HG02840 (cell line): Measurements from ENCODE around the gene TBC1D23.
"Not testable (repeated sequence)": the region's sequence is repeated elsewhere in the genome, so short reads cannot be mapped to it uniquely, and the experiment has no call there.

Experiments used
- ATAC-seq: cut with Tn5 transposase; IDR thresholded peaks from one replicate; pipeline ENCODE4 v1.9.1; 2021; ENCODE audit warnings: mild to moderate bottlenecking, moderate library complexity, moderate number of reproducible peaks; ENCODE audit not compliant: unreplicated experiment, low FRiP score

Gene TBC1D23

DNA sequence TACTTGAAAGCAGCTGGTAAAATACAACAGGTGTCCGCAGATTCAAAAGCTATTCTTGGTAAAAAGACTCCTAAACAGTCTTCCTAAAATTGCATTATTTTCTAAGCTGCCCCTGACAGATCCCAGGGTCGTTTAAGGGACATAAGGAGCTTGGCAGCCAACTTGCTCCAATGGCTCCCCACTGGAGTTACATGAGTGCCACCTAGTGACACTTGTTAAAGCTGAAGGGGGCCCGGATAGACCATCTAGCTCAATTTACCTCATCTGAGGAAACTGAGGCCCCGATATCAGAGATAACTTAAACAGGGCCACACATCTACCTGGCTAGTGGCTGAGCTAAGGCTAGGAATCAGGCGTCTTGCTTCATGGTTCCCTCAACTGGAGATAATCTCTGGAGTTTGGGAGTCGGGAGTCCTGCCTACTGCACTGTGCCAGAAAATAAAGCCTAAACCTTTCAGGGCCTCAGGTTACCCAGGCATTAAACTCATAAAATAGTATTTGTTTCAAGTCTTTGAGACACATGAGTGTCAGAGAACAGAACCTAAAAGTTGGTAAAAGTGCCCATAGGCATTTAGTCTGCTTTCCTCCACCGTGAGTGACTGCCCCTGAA, 6.5 kb upstream of the TBC1D23 start:
- no peak for ATAC-seq

DNA sequence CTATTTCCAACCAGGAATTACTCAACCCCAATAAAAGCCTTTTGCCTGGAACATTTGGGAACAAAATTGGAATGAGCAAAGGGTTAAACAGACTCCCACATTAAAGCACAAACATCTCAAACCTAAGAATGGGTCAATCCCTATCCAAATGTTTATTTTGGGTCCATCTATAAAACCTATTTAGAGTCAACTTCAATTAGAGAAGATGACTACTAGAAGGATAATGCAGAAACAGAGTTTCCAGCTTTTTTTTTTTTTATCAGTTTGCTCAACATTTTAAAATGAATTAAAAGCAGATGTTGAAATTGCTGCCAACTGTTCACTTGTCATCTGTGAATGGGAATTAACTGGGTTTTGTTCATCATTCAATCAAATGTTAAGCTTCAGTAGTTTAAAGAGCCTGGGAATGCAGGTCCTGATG, 4.1 kb upstream of the TBC1D23 start:
- no peak for ATAC-seq

DNA sequence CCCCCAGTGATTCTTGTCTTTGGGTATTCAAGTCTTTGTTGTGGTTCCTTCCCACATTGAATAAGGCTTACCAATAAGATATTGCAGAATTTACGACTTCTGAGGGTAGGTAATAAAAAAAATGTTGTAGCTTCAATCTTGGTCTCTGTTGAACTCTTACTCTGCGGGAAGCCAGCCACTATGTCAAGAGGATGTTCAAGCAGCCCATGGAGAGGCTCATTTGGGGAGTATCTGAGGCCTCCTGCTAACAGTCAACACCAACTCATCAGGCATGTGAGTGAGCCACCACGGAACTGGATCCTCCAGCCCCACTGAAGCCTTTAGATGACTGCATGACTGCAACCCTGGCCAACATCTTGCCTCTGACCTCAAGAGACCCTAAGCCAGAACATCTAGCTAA, 3.2 kb upstream of the TBC1D23 start:
- no peak for ATAC-seq

DNA sequence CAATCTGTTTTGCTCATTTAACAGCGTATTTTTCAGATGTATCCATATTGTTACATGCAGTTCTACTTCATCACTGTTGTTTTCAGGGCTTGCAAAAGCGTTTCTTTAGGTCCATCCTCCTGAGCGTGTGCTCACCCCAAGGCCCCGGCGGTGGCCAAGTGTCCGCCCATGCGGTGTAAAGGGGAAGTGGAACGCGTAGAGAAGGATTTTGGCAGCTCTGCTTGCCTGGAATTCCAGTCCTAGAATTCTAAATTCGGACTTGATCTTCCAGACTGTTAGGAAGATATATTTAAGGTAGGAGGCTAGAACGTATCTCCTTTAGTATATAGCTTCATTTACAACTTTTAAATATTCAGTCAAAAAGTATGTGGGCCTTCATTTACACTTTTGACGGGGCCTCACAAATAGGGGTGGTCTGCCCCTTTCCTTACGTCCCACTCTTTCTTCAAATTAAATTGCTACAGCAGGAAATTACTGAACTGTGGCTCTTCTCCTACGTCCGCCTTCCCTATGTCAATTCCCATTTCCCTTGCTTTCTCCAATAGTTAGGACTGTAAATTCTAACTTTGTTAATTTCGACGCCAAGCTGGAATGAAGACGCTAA, 609 bp upstream of the TBC1D23 start:
- ATAC-seq, result no peak

DNA sequence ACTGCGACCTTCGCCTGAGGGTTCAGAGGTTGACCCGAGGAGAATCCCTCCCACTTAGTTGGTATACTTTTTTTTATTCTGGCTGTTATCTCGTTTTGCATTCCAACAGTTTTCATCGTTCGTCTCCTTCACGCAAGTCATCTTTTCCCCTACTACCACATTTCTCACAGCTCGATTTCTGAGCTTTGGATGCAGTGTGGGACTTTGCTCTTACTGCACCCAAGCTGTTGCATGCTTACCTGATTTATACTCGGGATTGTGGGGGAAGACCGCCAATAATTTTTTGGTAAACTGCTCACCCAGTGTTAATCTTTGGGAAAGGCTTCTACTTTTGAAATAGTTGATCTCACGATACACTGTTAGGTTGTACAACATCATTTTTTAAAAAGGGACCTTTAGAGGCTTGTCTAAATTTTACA, 702 bp downstream of the TBC1D23 start:
- ATAC-seq, result no peak

DNA sequence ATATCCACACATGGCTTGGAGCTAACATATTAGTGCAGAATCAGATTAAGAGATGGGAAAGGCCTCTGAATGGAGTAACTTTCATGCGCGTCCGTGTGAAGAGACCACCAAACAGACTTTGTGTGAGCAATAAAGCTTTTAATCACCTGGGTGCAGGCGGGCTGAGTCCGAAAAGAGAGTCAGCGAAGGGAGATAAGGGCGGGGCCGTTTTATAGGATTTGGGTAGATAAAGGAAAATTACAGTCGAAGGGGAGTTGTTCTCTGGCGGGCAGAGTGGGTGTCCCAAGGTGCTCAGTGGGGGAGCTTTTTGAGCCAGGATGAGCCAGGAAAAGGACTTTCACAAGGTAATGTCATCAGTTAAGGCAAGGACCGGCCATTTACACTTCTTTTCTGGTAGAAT, 2.1 kb downstream of the TBC1D23 start:
- ATAC-seq, result not testable (repeated sequence)

DNA sequence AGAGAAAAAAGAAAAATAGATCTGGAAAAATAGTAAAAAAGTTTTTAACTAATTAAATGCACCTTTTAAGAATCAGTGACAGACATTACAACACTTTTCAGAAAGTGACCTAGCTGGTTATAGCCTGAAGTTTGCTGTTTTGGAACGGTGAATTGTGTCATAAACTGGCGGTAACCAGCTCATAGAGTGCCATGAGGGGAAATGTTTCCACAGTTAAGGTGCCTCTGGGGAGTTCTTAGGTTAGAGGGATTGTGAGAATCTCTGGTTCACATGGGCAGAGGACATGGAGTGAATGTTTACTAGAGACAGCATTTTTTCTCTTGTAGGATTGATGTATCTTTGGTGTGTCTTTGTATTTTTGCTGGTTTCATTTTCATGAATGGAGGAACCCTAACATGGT, 2.8 kb downstream of the TBC1D23 start:
- ATAC-seq, result no peak

DNA sequence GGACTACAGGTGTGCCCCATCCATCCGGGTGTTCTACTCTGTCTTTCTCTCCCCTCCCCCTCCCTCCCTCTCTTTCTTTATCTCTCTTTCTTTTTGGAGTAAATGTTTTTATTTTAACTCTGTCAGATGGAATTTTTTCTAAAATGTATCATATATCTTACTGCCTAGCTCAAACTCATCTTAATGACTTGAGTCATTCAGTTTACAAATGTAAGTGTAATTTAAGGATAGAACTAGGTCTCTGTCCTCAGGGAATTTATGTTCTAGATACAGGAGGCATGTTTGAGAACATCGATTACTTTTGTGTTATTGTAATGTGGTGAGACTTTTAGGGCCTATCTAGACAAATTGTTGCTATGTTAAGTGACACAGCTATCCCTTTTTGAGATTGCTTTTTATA, 3.5 kb downstream of the TBC1D23 start:
- ATAC-seq, result no peak

DNA sequence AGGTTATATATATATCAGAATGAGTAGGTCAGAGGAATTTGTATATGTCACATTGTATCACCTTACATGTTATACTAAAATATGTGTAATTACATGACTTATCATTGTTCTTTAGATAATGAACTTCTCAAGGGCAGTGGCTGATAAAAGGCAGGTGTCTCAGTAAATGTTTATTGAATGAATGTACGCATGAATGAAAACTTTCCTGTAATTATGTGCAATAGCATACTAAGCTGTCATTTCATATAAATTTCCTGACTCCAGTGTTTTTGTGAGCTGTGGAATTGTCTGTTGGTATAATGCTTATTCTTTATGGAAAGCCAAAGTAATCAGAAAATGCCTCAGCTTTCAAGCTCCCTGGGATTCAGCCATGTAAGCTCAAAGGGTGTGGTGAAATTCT, 4.2 kb downstream of the TBC1D23 start:
- ATAC-seq, result no peak

DNA sequence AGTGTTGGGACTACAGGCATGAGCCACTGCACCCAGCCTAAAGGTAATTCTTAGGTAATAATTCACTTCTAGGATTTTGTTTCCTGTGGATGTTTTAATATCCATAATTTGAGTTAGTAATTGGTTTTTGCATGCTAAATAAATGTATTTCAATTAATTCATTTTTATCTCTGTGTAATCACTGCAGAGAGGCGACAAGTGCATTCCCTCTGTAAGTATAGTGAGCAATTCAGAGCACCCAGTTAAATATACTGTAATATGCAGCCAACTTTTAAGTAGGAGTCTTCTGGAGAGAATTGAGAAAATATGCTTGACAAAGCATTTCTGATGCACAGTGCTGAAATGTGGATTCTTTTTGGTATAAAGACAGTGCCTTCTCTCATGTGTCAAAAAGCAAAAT, 5.7 kb downstream of the TBC1D23 start:
- no peak for ATAC-seq

DNA sequence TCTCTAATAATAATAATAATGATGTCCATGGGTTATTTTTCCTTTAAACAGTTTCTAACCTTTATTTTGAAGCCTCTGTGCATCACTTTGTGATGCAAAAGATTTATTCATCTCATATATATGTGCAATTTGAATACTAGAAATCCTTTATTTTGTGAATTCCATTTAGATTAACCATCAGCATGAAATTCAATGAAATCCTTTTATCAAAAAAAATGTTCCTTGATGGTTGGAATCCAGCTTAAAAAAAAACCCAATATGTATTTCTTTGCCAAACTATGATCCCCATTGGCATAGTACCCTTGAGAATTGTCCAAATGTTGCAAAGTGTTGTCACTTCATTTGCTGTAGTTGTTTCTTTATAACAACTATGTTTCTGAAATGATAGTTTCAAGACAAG, 7.4 kb downstream of the TBC1D23 start:
- ATAC-seq, result no peak

DNA sequence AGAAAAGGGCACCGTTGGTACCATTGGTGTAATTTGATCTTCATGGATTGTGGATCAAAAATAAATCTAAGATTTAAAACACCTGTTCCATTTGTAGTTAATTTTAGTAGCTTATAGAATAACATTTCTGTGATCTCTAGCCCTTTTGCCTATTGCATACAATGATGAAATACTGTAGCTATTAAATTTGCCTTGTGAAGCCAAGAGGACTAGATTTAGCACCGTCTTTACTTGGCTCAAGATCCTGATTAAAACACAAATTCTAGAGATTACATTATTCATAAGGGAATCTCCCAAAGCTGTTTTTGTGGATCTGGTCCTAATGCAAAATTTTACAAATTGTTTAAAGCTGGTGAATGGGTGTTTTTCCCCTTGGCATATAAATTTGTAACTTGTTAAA, 8.2 kb downstream of the TBC1D23 start:
- ATAC-seq, result no peak

DNA sequence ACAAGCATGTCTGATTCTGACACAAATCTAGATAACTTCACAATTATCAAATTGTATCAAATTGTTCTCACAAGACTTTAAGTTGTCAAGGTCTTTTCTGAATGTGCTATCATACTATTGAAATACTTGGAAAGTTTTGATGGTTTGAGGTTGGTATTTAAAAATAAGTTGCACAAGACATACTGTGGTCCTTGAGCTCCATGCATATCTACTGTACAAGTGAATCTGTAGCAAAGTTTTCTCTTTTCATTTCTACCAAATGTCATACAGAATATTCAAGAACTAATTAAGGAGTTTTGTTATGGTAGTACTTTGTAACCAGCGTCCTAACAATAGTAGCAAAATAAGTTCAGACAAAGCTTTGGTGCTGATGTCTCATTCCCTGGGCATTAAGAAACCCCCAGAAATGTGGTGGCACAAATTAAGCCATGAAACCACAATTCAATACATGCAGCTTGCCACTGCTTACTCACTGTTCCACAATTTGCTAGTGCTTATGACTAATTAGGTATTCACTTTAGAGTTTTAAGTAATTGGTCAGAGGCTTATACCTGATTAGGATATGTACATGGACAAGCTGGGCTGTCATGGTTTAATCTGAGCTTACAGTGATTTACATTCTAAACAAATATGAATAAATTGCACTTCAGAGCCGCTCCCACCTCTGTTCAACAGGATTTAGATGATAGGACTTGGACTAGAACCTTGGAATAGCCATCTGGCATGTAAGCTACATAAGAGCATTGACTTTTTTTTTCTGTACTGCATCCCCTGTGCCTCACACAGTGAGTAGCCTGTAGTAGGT, 8.8 kb downstream of the TBC1D23 start:
- ATAC-seq, result no peak

DNA sequence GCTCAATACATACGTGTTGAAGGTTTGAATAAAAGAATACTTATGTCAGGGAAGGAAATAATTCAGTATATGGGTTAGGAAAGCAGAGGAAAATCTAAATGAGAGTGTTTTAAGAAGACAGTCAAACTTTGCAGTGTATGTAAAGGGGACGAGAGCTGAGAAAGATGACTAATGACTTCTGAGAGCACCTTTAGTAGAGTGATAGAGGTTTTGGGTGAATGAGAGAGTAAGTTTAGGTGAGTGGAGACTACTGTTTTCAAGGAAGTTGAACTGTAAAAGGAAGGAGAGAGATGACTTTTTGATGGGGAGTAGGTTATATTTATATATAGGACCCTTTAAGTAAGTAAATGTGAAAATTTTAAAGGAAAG, 9.4 kb downstream of the TBC1D23 start:
- ATAC-seq, result no peak

DNA sequence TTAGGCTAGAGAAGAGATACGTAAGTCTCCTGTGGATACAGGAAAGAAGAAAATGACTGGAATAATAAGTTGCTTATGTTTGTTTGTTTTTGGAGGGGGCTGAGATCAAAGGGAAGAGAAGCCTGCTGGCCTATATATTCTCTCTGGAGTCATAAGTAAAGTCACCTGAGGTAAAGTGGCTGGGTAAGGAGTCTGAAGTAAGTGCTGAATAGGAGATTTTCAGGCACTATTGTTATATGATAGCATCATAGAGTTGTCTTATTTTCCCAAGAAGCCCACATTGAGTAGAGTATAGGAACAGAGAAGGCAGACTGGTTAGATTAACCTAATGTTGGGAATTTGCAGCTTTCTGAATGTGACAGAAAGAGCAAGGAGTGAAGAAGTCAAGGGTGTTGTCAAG, 10.7 kb downstream of the TBC1D23 start:
- no peak for ATAC-seq

DNA sequence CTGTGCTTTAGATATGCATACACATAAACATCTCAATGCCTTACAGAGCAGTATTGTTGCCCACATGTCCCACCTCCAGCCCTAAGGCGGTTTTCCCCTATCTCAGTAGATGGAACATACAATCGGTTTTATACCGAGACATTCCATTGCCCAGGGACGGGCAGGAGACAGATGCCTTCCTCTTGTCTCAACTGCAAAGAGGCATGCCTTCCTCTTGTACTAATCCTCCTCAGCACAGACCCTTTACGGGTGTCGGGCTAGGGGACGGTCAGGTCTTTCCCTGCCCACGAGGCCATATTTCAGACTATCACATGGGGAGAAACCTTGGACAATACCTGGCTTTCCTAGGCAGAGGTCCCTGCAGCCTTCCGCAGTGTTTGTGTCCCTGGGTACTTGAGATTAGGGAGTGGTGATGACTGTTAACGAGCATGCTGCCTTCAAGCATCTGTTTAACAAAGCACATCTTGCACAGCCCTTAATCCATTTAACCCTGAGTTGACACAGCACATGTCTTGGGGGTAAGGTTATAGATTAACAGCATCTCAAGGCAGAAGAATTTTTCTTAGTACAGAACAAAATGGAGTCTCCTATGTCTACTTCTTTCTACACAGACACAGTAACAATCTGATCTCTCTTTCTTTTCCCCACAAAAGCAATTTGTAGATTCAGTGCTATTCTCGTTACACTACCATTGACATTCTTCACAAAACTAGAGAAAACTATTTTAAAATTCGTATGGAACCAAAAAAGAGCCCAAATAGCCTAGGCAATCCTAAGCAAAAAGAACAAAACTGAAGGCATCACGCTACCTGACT, 12.2 kb downstream of the TBC1D23 start:
- ATAC-seq, result not testable (repeated sequence)

DNA sequence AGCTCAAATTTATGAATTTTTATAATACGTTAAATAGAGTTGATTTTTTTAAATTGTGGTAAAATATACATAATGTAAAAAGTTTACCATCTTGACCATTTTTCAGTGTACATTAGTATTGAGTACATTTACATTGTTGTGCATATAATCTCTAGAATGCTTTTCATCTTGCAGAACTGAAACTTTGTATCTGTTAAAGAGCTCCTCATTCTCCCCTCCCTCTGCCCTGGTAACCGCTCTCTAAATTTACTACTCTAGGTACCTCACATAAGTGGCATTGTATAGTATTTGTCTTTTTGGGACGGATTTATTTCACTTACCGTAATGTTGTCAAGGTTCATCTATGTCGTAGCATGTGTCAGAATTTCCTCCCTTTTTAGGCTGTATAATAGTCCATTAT, 13.6 kb downstream of the TBC1D23 start:
- ATAC-seq, result no peak

DNA sequence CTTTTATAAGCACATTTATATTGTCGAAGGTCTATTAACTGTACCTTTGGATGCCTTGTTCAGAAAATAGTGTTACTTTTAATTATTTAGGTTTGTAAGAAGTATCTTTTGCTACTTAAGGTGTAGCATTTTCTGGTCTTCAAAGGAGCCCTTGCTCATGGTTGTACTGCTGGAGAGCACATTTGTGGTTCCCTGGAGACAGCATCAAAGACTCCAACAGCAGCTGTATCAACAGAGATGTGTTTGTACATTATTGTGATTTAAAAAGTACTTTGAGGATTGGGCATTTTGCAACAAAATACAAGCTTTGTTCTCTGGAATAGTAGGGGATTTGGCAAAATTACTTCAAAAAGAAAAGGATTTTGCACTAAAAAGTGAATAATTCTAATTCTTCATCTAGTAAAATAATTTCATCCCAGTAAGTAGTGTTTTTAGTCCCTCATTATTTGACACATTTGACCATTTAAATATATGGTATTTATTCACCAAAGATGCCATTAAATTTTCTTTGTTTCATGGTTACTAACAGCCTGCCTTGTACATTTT, 16.5 kb downstream of the TBC1D23 start:
- no peak for ATAC-seq

DNA sequence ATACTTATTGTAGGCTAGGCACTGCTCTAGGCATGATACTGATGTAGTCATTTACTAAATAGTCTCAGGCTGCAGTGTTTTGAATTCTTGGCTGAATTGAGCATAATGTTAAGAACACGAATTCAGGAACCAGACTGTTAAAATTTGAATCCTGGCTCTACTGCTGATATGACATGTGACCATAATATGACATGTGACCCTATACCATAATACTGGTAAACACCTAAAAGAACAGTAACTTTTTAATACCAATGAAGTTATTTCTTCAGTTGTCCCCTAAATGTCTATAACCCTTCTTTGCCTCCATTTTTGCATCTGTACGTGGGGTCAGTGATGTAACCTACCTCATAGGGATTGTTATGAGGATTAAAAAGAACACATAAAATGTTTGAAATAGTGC, 18.1 kb downstream of the TBC1D23 start:
- ATAC-seq, result no peak

DNA sequence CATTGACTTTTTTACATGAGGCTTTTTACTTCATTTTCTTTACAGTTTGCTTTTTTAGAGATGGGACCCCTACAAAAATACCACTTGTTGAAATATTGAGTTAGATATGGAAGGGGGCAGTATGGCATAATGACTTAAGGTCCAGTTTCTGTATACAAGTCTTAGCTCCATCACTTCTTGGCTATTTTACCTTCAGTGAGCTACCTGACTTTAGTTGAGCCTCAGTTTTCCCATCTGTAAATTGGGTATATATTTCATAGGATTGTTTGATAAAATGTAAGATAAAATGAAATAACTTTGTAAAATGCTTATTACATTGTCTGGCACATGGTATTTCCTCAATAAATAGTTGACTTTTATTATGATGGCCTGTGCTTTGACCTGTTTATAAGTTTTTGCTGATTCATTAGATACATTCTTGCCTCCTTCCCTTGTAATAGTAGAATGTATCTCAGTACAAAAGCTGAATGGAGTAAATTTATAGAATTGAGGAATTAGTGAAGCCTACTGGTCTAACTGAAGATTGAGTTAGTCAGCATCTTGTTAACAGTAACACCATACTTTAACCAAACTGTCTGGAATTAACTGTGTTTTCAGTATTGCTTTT, 27.6 kb downstream of the TBC1D23 start:
- ATAC-seq, result no peak
